Suprapubic skin (tissue), 3 donors: ENCODE measurements around the gene PSMG4.

ENCODE experiments used
- EP300 ChIP-seq: sonication (generic); formaldehyde crosslinking; IDR thresholded peaks from one replicate; pipeline ENCODE4 v1.6.1; 2017; ENCODE audit warnings: antibody characterized with exemption
- POLR2A ChIP-seq, 2 donors: fragments of 450-650 bp; IDR thresholded peaks; one replicate each; pipeline ENCODE4 v1.6.1; 2017; ENCODE audit warnings: antibody characterized with exemption in 2 of 2, mild to moderate bottlenecking in 2 of 2, moderate library complexity in 2 of 2
- TF ChIP-seq, protein P1 (sequence below), 2 donors: fragments of 200-600 bp in 1 of 2; fragments of 450-650 bp in 1 of 2; sonication (generic) in 1 of 2; IDR thresholded peaks; one replicate each; pipeline ENCODE4 v1.5.1; 2016 to 2019; ENCODE audit warnings: antibody characterized with exemption in 2 of 2, mild to moderate bottlenecking in 1 of 2, moderate library complexity in 1 of 2

DNA sequence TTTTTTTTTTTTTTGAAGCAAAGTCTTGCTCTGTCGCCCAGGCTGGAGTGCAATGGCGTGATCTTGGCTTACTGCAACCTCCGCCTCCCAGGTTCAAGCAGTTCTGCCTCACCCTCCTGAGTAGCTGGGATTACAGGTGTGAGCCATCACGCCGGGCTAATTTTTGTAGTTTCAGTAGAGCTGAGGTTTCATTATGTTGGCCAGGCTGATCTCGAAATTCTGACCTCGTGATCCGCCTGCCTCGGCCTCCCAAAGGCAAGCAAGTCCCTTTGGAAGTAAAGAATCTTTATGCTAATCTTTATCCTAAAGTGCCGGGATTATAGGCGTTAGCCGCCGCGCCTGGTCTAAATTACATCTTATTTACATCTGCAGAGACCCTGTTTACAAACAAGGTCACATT lies 1.5 kb downstream of the PSMG4 start:
- TF ChIP-seq, protein P1, sequence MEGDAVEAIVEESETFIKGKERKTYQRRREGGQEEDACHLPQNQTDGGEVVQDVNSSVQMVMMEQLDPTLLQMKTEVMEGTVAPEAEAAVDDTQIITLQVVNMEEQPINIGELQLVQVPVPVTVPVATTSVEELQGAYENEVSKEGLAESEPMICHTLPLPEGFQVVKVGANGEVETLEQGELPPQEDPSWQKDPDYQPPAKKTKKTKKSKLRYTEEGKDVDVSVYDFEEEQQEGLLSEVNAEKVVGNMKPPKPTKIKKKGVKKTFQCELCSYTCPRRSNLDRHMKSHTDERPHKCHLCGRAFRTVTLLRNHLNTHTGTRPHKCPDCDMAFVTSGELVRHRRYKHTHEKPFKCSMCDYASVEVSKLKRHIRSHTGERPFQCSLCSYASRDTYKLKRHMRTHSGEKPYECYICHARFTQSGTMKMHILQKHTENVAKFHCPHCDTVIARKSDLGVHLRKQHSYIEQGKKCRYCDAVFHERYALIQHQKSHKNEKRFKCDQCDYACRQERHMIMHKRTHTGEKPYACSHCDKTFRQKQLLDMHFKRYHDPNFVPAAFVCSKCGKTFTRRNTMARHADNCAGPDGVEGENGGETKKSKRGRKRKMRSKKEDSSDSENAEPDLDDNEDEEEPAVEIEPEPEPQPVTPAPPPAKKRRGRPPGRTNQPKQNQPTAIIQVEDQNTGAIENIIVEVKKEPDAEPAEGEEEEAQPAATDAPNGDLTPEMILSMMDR (IDR thresholded peaks at IDR 0.05) = no peak
- no peak for TF ChIP-seq POLR2A (IDR thresholded peaks at IDR 0.05)
- TF ChIP-seq EP300 = no peak
